Measurements from ENCODE around the gene CTNNA3. TPM values are rescaled to one million over a fixed set of nuclear protein-coding genes. Genes with fewer than 3 reads are reported as not detected.

The CTNNA3 gene
- total and polyA plus RNA-seq, 2 of the 4 experiments (the other 2 are of a cell fraction), result 0.19 to 0.90 TPM

Small RNA genes within 50 kb of the gene (microRNA-seq; reads per million reads assigned to microRNA genes)
- gene AL607023.1 (ENCODE audit: insufficient read depth, insufficient read length) (not detected), gene MIR7151 (ENCODE audit: insufficient read depth in 1 of 2, insufficient read length in 1 of 2, unreplicated experiment in 1 of 2) (0 to 0.37 reads per million in 2 experiments)

Small RNA genes within 50 kb of the gene (small RNA-seq; reads per million reads assigned to genes)
- gene AL607023.1 (0 reads per million in 5 experiments), gene MIR7151 (0 to 2.3 (median 0.89) reads per million in 5 experiments)

Other genes with a start within 250 kb of the CTNNA3 start
- gene DNAJC12, start 142.0 kb upstream of the CTNNA3 start, total RNA-seq (2012; rRNA removed), result 1.7 and 2.3 TPM in 2 replicates
- 2.0 and 2.9 TPM in 2 replicates for gene DNAJC12, start 142.0 kb upstream of the CTNNA3 start, polyA plus RNA-seq (2012; rRNA removed)
- 12.9 and 20.6 TPM in 2 replicates for gene SIRT1, start 188.5 kb upstream of the CTNNA3 start, total RNA-seq (2012; rRNA removed)
- gene SIRT1, start 188.5 kb upstream of the CTNNA3 start, polyA plus RNA-seq (2012; rRNA removed), result 6.9 and 9.5 TPM in 2 replicates